Suprapubic skin (tissue), 3 donors: ENCODE measurements around the gene RICTOR.

Experiments
- CTCF ChIP-seq, 2 donors: fragments of 200-600 bp in 1 of 2; fragments of 450-650 bp in 1 of 2; sonication (generic) in 1 of 2; IDR thresholded peaks; one replicate each; pipeline ENCODE4 v1.5.1; 2016 to 2019; ENCODE audit warnings: antibody characterized with exemption in 2 of 2, mild to moderate bottlenecking in 1 of 2, moderate library complexity in 1 of 2
- POLR2A ChIP-seq, 2 donors: fragments of 450-650 bp; IDR thresholded peaks; one replicate each; pipeline ENCODE4 v1.6.1; 2017; ENCODE audit warnings: antibody characterized with exemption in 2 of 2, mild to moderate bottlenecking in 2 of 2, moderate library complexity in 2 of 2

GRCh38 chr5:38905516-38905915 lies 168.7 kb downstream of the RICTOR start:
- TF ChIP-seq CTCF (IDR thresholded peaks at IDR 0.05), result no peak
- TF ChIP-seq POLR2A (IDR thresholded peaks at IDR 0.05), result no peak
